PC-9 (cell line): Measurements from ENCODE around the gene NFYC. TPM values are rescaled to one million over a fixed set of nuclear protein-coding genes. Genes with fewer than 3 reads are reported as not detected.

ENCODE experiments used
- BruUV-seq: library from RNA; stranded (reverse); fragments of 400-500 nt; replicated peaks from 2 replicates; lab custom pipeline; 2021; lab: Mats Ljungman, UMichigan
- CTCF ChIA-PET: fragments of 300-600 bp; sonication (Branson Sonifier 250); formaldehyde crosslinking; loops from one replicate; lab custom pipeline; 2022; ENCODE audit warnings: antibody characterized with exemption; lab: Charles Lee
- POLR2A ChIA-PET: fragments of 300-600 bp; sonication (Branson Sonifier 250); formaldehyde crosslinking; loops from one replicate; lab custom pipeline; 2022; ENCODE audit warnings: antibody characterized with exemption; ENCODE audit not compliant: unreplicated experiment; lab: Charles Lee
- DNase-seq, 2 experiments: peaks; one replicate each; pipeline versions ENCODE4 v3.0.0 to v3.0.0-alpha.2; 2015 to 2022; ENCODE audit warnings: mixed read lengths in 1 of 2
- H2AFZ ChIP-seq: fragments of 200-600 bp; sonication (generic); 2 replicates; pipeline ENCODE4 v1.8.1; 2017; ENCODE audit warnings: antibody characterized with exemption
- H3F3A ChIP-seq: fragments of 200-600 bp; sonication (generic); 2 replicates; pipeline ENCODE4 v1.8.1; 2017; ENCODE audit warnings: antibody characterized with exemption, mild to moderate bottlenecking, low read depth; ENCODE audit not compliant: insufficient read depth
- H3K27ac ChIP-seq: fragments of 200-600 bp; sonication (generic); 2 replicates; pipeline ENCODE4 v1.6.1; 2016; ENCODE audit warnings: mixed run types
- H3K27me3 ChIP-seq: fragments of 200-600 bp; sonication (generic); 2 replicates; pipeline ENCODE4 v1.6.1; 2016; ENCODE audit warnings: low read depth, mixed run types; ENCODE audit not compliant: insufficient read depth
- H3K36me3 ChIP-seq: fragments of 200-600 bp; sonication (generic); 2 replicates; pipeline ENCODE4 v1.6.1; 2016; ENCODE audit warnings: low read depth, mixed run types
- H3K4me1 ChIP-seq: fragments of 200-600 bp; sonication (generic); replicated peaks from 2 replicates; pipeline ENCODE4 v1.6.1; 2016; ENCODE audit warnings: mixed run types; ENCODE audit not compliant: insufficient read depth
- H3K4me2 ChIP-seq: fragments of 200-600 bp; sonication (generic); 2 replicates; pipeline ENCODE4 v1.6.1; 2017; ENCODE audit warnings: mixed run types
- H3K4me3 ChIP-seq: fragments of 200-600 bp; sonication (generic); 2 replicates; pipeline ENCODE4 v1.6.1; 2016; ENCODE audit warnings: mixed run types
- H3K79me2 ChIP-seq: fragments of 200-600 bp; sonication (generic); 2 replicates; pipeline ENCODE4 v1.6.1; 2017; ENCODE audit warnings: low read depth, mixed run types
- H3K9me2 ChIP-seq: fragments of 200-600 bp; sonication (generic); 2 replicates; pipeline ENCODE4 v1.8.1; 2017; ENCODE audit warnings: mild to moderate bottlenecking; ENCODE audit not compliant: insufficient read depth
- H3K9me3 ChIP-seq: fragments of 200-600 bp; sonication (generic); 2 replicates; pipeline ENCODE4 v1.8.1; 2016; ENCODE audit warnings: low read depth; ENCODE audit not compliant: insufficient read depth
- H4K20me1 ChIP-seq: fragments of 200-600 bp; sonication (generic); 2 replicates; pipeline ENCODE4 v1.8.1; 2017; ENCODE audit not compliant: insufficient read depth
- CTCF ChIP-seq: fragments of 200-600 bp; sonication (generic); conservative IDR thresholded peaks from 2 replicates; pipeline ENCODE4 v1.6.1; 2017; ENCODE audit warnings: mixed run types, antibody characterized with exemption, mild to moderate bottlenecking, moderate library complexity
- EZH2 ChIP-seq: fragments of 200-600 bp; sonication (generic); IDR thresholded peaks from 2 replicates; pipeline ENCODE4 v1.8.0; 2017; ENCODE audit warnings: antibody characterized with exemption, low read depth
- intact Hi-C: fragments of 100-400 bp; cut with micrococcal nuclease; formaldehyde crosslinking; loops from one replicate; pipeline ENCODE4 v1.10.0; 2022; ENCODE audit not compliant: unreplicated experiment
- total RNA-seq: library from RNA; stranded (reverse); gene quantifications from 2 replicates; pipeline ENCODE4 v1.2.3, GENCODE V29; 2021

The NFYC gene
- total RNA-seq, 1 experiment from 2014 or later, result 91.1 TPM

DNA sequence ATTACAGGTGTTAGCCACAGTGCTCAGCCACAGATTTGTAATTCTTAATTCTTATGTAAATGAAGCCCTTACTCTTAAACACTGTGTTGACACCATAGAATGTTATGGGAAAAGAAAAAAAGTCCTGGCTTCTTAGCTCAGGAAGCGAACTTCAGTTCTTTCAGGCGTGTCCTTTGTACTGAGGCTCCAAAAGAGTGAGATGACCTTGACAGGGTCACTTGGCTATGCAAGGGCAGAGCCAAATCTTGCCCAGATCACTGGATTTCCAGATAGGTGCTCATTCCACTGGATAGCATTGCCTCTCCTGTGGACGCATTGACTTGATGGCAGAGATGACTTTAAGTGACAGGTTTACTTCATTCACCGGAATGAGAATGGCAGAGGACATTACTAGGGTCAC, 4.8 kb downstream of the NFYC start:
- TF ChIP-seq EZH2, result no peak
- TF ChIP-seq CTCF, result no peak
- no peak overlapping the region for H3K27ac ChIP-seq
- no peak for DNase-seq

DNA sequence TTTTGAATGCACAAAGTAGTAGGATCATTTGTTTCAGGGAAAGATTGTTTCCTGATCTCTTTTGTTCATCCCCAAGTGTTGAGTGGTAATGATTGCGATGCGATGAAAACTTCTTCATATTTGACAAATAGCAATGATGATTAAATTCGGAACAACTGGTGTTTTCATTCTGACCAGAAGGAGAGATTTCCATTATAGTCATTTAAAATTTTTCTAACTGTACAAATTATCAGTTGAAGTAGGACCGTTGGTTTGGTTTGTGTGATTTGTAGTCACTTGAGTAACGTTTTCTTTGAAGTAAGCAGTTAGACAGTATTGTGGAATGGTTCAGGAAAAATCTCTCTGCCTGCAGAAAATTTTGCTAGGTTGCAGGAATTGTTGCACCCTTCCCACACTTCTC, 5.9 kb downstream of the NFYC start:
- Histone ChIP-seq H3K4me1 (peaks cover 15% of the 10 kb centered on the region), H3K9me3 (no peaks in the 10 kb centered on the region), H4K20me1 (0 out of 2 replicates have a peak, but pooled peaks cover 7% of the 10 kb centered on the region), H3K27ac (no peak overlapping the region), H3F3A (no peaks in the 10 kb centered on the region), H3K27me3 (no peaks in the 10 kb centered on the region), H3K79me2 (peaks cover 100% of the 10 kb centered on the region), H3K4me3 (no peak overlapping the region), H3K36me3 (0 out of 2 replicates have a peak, but pooled peaks cover 7% of the 10 kb centered on the region), H2AFZ (no peak overlapping the region), H3K4me2 (no peak overlapping the region), H3K9me2 (no peaks in the 10 kb centered on the region)
- intact Hi-C loops, result no loop called here
- DNase-seq, result no peak
- ChIA-PET CTCF (no interaction called here), POLR2A (no interaction called here)
- no peak for TF ChIP-seq EZH2
- TF ChIP-seq CTCF, result no peak
- BruUV-seq, result no TSS peak

More for the DNA sequence above, 4.8 kb downstream of the NFYC start:
- H3F3A ChIP-seq, result no peaks in the 10 kb centered on the region
- no peak overlapping the region for H3K4me2 ChIP-seq
- peaks cover 15% of the 10 kb centered on the region for H3K4me1 ChIP-seq
- no peaks in the 10 kb centered on the region for H3K27me3 ChIP-seq
- H3K79me2 ChIP-seq, result peaks cover 97% of the 10 kb centered on the region
- H3K36me3 ChIP-seq, result 0 out of 2 replicates have a peak, but pooled peaks cover 7% of the 10 kb centered on the region
- ChIA-PET CTCF (no interaction called here), POLR2A (no interaction called here)
- no peak overlapping the region for H3K4me3 ChIP-seq
- no peak overlapping the region for H2AFZ ChIP-seq
- no peaks in the 10 kb centered on the region for H3K9me2 ChIP-seq
- BruUV-seq, result no TSS peak
- intact Hi-C loops, result no loop called here
- H4K20me1 ChIP-seq, result 0 out of 2 replicates have a peak, but pooled peaks cover 7% of the 10 kb centered on the region
- no peaks in the 10 kb centered on the region for H3K9me3 ChIP-seq

DNA sequence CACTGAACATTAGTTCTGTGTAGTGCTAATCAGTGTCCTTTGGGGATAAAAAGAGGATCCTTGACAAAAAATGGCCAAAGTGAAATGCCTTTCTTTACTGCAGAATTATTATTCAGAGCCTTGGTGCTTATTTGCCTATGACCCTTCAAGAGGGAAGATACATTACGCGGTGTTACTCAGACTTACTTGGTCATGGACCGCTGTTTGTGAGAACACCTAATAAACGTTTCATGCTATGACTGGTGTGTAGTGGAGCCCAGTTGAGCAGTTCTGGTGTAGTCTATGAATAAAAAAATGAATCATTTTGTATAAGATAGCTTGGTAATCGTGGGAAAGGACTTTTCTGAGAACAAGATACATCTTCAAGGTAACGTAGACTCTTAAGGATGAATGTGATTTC, 8.3 kb downstream of the NFYC start:
- Histone ChIP-seq H3K4me1 (peaks cover 7% of the 10 kb centered on the region; the same call in 1 of the 2 replicates), H3K36me3 (0 out of 2 replicates have a peak, but pooled peaks cover 7% of the 10 kb centered on the region), H2AFZ (no peak overlapping the region), H3F3A (no peaks in the 10 kb centered on the region), H3K9me2 (no peaks in the 10 kb centered on the region), H3K4me2 (no peak overlapping the region), H4K20me1 (0 out of 2 replicates have a peak, but pooled peaks cover 7% of the 10 kb centered on the region), H3K27ac (no peak overlapping the region), H3K27me3 (no peaks in the 10 kb centered on the region), H3K9me3 (no peaks in the 10 kb centered on the region), H3K79me2 (peaks cover 100% of the 10 kb centered on the region), H3K4me3 (no peak overlapping the region)
- ChIA-PET POLR2A (no interaction called here), CTCF (no interaction called here)
- no TSS peak for BruUV-seq
- no peak for TF ChIP-seq EZH2
- no peak for TF ChIP-seq CTCF
- no peak for DNase-seq
- intact Hi-C loops, result no loop called here
